HepG2 (cell line): ENCODE results near the gene SAPCD1. TPM values are rescaled to one million over a fixed set of nuclear protein-coding genes. Genes with fewer than 3 reads are reported as not detected.

Source experiments
- ATAC-seq: fragments of 200-7000 bp; cut with Tn5 transposase; 3 replicates; pipeline ENCODE4 v1.9.1; 2020; ENCODE audit warnings: mild to moderate bottlenecking, moderate library complexity
- BruUV-seq: library from RNA; stranded (reverse); fragments of 400-500 nt; replicated peaks from 2 replicates; lab custom pipeline; 2021; lab: Mats Ljungman, UMichigan
- CTCF ChIA-PET: fragments of 300-600 bp; formaldehyde crosslinking; extraction: SDS; loops from one replicate; lab custom pipeline; 2021; ENCODE audit warnings: low total read pairs, inconsistent platforms, low intra/inter-chr PET ratio; lab: Yijun Ruan, JAX
- POLR2A ChIA-PET: fragments of 350-600 bp; sonication (Branson Sonifier 250); formaldehyde crosslinking; loops from one replicate; lab custom pipeline; 2020; ENCODE audit warnings: antibody characterized with exemption, inconsistent platforms; lab: Yijun Ruan, JAX
- DNase-seq: peaks from one replicate; pipeline ENCODE4 v3.0.0-alpha.2; 2015; ENCODE audit warnings: low spot score
- FAIRE-seq: peaks from 3 replicates; lab custom pipeline; 2011; peaks lifted over from hg19 to GRCh38; lab: Jason Lieb, UNC
- H2AFZ ChIP-seq: one replicate; pipeline ENCODE4 v1.6.1; 2011; ENCODE audit warnings: low read length, inconsistent platforms
- H3K27ac ChIP-seq: fragments of 300-600 bp; 3 replicates; pipeline ENCODE4 v1.8.0; 2011; ENCODE audit warnings: mixed run types, mild to moderate bottlenecking, mixed read lengths, low read length, inconsistent platforms; ENCODE audit not compliant: insufficient read depth; ENCODE audit errors: extremely low read length
- H3K27me3 ChIP-seq, 2 experiments: fragments of 200-600 bp in 1 of 2; 2 replicates in 1 of 2; 3 replicates in 1 of 2; pipeline versions ENCODE4 v1.6.0 to v1.8.0; 2011; ENCODE audit warnings: low read length in 2 of 2, mild to moderate bottlenecking in 2 of 2, moderate library complexity in 2 of 2, inconsistent platforms in 1 of 2; ENCODE audit not compliant: insufficient read depth in 2 of 2, control insufficient read depth in 1 of 2
- H3K36me3 ChIP-seq, 2 experiments: fragments of 200-600 bp in 1 of 2; replicated peaks in 1 of 2; 2 replicates in 1 of 2; 3 replicates in 1 of 2; pipeline versions ENCODE4 v1.5.1 to v1.8.0; 2011; ENCODE audit warnings: low read length in 2 of 2, inconsistent platforms in 1 of 2; ENCODE audit not compliant: insufficient read depth in 2 of 2, control insufficient read depth in 1 of 2
- H3K4me1 ChIP-seq: 2 replicates; pipeline ENCODE4 v1.5.1; 2012; ENCODE audit warnings: low read length, inconsistent platforms; ENCODE audit not compliant: insufficient read depth
- H3K4me2 ChIP-seq: 2 replicates; pipeline ENCODE4 v1.6.0; 2011; ENCODE audit warnings: low read depth, low read length, inconsistent platforms
- H3K4me3 ChIP-seq, 3 experiments: fragments of 200-600 bp in 1 of 3; sonication (generic), shearing (Covaris generic) in 1 of 3; replicated peaks in 1 of 3; 2 replicates each; pipeline ENCODE4 v1.5.1; 2011 to 2016; ENCODE audit warnings: low read length in 3 of 3, inconsistent platforms in 2 of 3, low read depth in 2 of 3, mild to moderate bottlenecking in 2 of 3, control low read depth in 1 of 3, mixed read lengths in 1 of 3; ENCODE audit not compliant: insufficient read depth in 1 of 3
- H3K79me2 ChIP-seq: one replicate; pipeline ENCODE4 v1.6.1; 2011; ENCODE audit warnings: low read length, inconsistent platforms; ENCODE audit not compliant: insufficient read depth
- H3K9ac ChIP-seq: 2 replicates; pipeline ENCODE4 v1.6.0; 2011; ENCODE audit warnings: mild to moderate bottlenecking, low read depth, low read length, inconsistent platforms; ENCODE audit not compliant: insufficient read depth
- H3K9me3 ChIP-seq: 2 replicates; pipeline ENCODE4 v1.5.1; 2012; ENCODE audit warnings: mild to moderate bottlenecking, low read length
- H4K20me1 ChIP-seq: 2 replicates; pipeline ENCODE4 v1.6.0; 2011; ENCODE audit warnings: inconsistent platforms, mild to moderate bottlenecking, low read length, moderate library complexity; ENCODE audit not compliant: insufficient read depth
- NFYB ChIP-seq: sonication (generic); formaldehyde crosslinking; IDR thresholded peaks from 2 replicates; pipeline ENCODE4 v1.4.0; 2020; ENCODE audit warnings: missing genetic modification reagents
- NR2C2 ChIP-seq: sonication (generic); formaldehyde crosslinking; IDR thresholded peaks from 2 replicates; pipeline ENCODE4 v1.4.0; 2020; ENCODE audit warnings: missing genetic modification reagents, mild to moderate bottlenecking, moderate library complexity, borderline replicate concordance
- SALL2 ChIP-seq: sonication (generic); formaldehyde crosslinking; IDR thresholded peaks from 2 replicates; pipeline ENCODE4 v1.8.1; 2023; ENCODE audit warnings: mild to moderate bottlenecking, missing genetic modification reagents, inconsistent platforms
- SSRP1 ChIP-seq: IDR thresholded peaks from 2 replicates; pipeline ENCODE4 v1.6.1; 2016; ENCODE audit warnings: control low read depth
- TMF1 ChIP-seq: sonication (generic); formaldehyde crosslinking; IDR thresholded peaks from 2 replicates; pipeline ENCODE4 v1.8.1; 2022; ENCODE audit warnings: low read depth, missing genetic modification reagents
- ZNF552 ChIP-seq: sonication (generic); formaldehyde crosslinking; IDR thresholded peaks from 2 replicates; pipeline ENCODE4 v1.9.0; 2022; ENCODE audit warnings: missing genetic modification reagents, mild to moderate bottlenecking, borderline replicate concordance
- ZNF775 ChIP-seq: sonication (generic); formaldehyde crosslinking; IDR thresholded peaks from 2 replicates; pipeline ENCODE4 v1.4.0; 2020; ENCODE audit warnings: missing genetic modification reagents, mild to moderate bottlenecking, moderate library complexity, borderline replicate concordance
- ZSCAN12 ChIP-seq: sonication (generic); formaldehyde crosslinking; IDR thresholded peaks from 2 replicates; pipeline ENCODE4 v1.9.0; 2021; ENCODE audit warnings: mild to moderate bottlenecking, missing genetic modification reagents
- WGBS: methylation state at CpG from one replicate; pipeline ENCODE4 v1.1.6; 2017; ENCODE audit warnings: low lambda C conversion rate; 5-methylcytosine and 5-hydroxymethylcytosine counted together
- in situ Hi-C: cut with HindIII; loops from 2 replicates; pipeline ENCODE4 v1.10.0; 2017; ENCODE audit warnings: low pct_unique_long_range_greater_than_20kb; ENCODE audit not compliant: extremely low pct_ligation_motif_present
- intact Hi-C: fragments of 100-400 bp; cut with micrococcal nuclease; formaldehyde crosslinking; loops from one replicate; pipeline ENCODE4 v1.10.0; 2022; ENCODE audit not compliant: unreplicated experiment
- polyA plus RNA-seq, 8 experiments: library from polyadenylated mRNA; depleted of rRNA in 3 of 8; stranded (reverse) in 7 of 8; unstranded in 1 of 8; fragments of >200 nt; fragmentation: Illumina TruSeq in 4 of 8; extraction: Trizol in 4 of 8; gene quantifications; 2 replicates each; pipeline versions ENCODE4 v1.2.1 to v1.2.3, GENCODE V29; 2011 to 2016; ENCODE audit warnings: low read depth in 4 of 8, missing spikeins in 1 of 8, mixed read lengths in 1 of 8; ENCODE audit not compliant: insufficient read depth in 1 of 8
- total RNA-seq, 5 experiments: library from RNA; depleted of rRNA; stranded (reverse); fragments of >200 nt; fragmentation: Illumina TruSeq; extraction: Trizol; gene quantifications; 2 replicates each; pipeline ENCODE4 v1.2.3, GENCODE V29; 2016; ENCODE audit warnings: low read depth in 1 of 5
- TF ChIP-seq, protein P1 (sequence below): sonication (generic); formaldehyde crosslinking; IDR thresholded peaks from 2 replicates; pipeline ENCODE4 v1.5.0; 2020; ENCODE audit warnings: mild to moderate bottlenecking, missing genetic modification reagents, borderline replicate concordance
- TF ChIP-seq, protein P2 (sequence below): sonication (generic); formaldehyde crosslinking; IDR thresholded peaks from 2 replicates; pipeline ENCODE4 v1.4.0; 2020; ENCODE audit warnings: missing genetic modification reagents
- TF ChIP-seq, protein P3 (sequence below): sonication (generic); formaldehyde crosslinking; IDR thresholded peaks from 2 replicates; pipeline ENCODE4 v1.8.1; 2023; ENCODE audit warnings: mild to moderate bottlenecking, missing genetic modification reagents

Gene SAPCD1
- total and polyA plus RNA-seq, 2 of the 13 experiments (the other 11 are each of a cell fraction or from before 2014, with no cell fraction given), result 2.5 to 3.9 TPM

DNA sequence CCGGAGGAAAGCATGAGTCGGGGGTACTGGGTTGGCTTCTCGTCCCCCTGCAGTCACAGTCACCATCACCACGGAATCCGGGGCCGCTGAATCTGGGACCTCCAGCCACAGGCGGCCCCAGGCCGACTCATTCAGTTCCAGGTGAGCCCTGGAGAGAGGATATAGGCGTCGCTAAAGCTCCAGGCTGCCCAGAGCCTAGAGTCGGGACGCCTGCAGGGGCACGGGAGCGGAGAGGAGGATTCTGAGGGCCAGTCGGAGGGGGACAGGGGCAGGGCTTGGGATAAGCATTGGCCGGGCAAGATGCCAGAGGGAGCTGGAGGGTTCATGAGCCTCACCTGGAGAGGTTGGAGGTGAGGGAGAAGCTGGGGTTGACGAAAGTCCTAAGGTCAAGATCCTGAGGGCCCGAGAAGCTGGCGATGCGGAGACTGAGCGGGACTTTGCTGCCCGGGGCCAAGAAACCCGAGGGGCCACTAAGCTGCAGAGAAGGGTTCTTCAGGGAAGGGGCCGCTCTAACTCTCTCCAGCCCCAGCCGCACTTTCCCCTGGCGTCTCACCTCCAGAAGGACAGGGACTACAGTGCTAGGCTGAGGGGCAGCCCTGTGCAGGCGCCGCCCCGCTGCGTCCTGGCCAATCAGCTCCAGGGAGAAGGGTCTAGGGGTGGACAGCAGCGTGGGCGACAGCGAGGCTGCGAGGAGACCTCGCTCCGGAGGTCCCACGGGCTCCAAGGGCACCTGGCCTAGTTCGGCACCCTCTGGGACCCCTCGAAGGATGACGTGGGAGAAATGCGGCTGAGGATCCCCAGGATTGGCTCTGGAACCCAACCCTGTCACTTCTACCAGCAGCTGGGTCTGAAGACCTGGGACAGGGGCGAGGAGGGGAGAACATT lies 3.7 kb downstream of the SAPCD1 start:
- Histone ChIP-seq H3K36me3 (peaks cover 0 to 1% of the 10 kb centered on the region in 2 experiments; a peak in 1 of 5 replicates), H3K9ac (peak overlapping the region; percentile 66), H3K4me2 (peak overlapping the region; percentile 90), H3K4me1 (peaks cover 50% of the 10 kb centered on the region), H3K4me3 (peak overlapping the region; percentile 46 to 74 (median 56)), H3K79me2 (no peaks in the 10 kb centered on the region), H3K27ac (no peak overlapping the region), H4K20me1 (no peaks in the 10 kb centered on the region), H3K9me3 (no peaks in the 10 kb centered on the region), H3K27me3 (no peaks in the 10 kb centered on the region), H2AFZ (no peak overlapping the region)
- no TSS peak for BruUV-seq
- 21% methylated on average over 42 of the region's 42 CpGs for WGBS
- DNase-seq (peak; percentile 67), ATAC-seq (peak; percentile 95), FAIRE-seq (peak; percentile 84)
- in situ Hi-C loops (loop anchor here (5.0 kb wide), 2 partner anchors 34 to 84 kb away; partner anchors contain the start of gene LY6G5C), intact Hi-C loops (no loop called here)
- POLR2A ChIA-PET, result interaction anchor here (0.7 to 2.3 kb wide), 37 partner anchors 9 to 155 kb away, joined by 3 to 172 read pairs (median 5); partner anchors contain the start of genes ABHD16A, APOM, BAG6 and C6orf47
- CTCF ChIA-PET, result interaction anchor here (0.9 kb wide), 1 partner anchor 36 kb away, joined by 4 read pairs; no protein-coding TSS in a partner anchor
- TF ChIP-seq SALL2 (CRISPR knock-in tag) (peak; percentile 16; the same call in 1 of the 2 replicates), ZNF552 (CRISPR knock-in tag) (no peak), ZSCAN12 (no peak), SSRP1 (CRISPR knock-in tag) (no peak), ZNF775 (no peak), NFYB (CRISPR knock-in tag) (peak; percentile 71), NR2C2 (no peak), TMF1 (CRISPR knock-in tag) (no peak)
- TF ChIP-seq, protein P1, sequence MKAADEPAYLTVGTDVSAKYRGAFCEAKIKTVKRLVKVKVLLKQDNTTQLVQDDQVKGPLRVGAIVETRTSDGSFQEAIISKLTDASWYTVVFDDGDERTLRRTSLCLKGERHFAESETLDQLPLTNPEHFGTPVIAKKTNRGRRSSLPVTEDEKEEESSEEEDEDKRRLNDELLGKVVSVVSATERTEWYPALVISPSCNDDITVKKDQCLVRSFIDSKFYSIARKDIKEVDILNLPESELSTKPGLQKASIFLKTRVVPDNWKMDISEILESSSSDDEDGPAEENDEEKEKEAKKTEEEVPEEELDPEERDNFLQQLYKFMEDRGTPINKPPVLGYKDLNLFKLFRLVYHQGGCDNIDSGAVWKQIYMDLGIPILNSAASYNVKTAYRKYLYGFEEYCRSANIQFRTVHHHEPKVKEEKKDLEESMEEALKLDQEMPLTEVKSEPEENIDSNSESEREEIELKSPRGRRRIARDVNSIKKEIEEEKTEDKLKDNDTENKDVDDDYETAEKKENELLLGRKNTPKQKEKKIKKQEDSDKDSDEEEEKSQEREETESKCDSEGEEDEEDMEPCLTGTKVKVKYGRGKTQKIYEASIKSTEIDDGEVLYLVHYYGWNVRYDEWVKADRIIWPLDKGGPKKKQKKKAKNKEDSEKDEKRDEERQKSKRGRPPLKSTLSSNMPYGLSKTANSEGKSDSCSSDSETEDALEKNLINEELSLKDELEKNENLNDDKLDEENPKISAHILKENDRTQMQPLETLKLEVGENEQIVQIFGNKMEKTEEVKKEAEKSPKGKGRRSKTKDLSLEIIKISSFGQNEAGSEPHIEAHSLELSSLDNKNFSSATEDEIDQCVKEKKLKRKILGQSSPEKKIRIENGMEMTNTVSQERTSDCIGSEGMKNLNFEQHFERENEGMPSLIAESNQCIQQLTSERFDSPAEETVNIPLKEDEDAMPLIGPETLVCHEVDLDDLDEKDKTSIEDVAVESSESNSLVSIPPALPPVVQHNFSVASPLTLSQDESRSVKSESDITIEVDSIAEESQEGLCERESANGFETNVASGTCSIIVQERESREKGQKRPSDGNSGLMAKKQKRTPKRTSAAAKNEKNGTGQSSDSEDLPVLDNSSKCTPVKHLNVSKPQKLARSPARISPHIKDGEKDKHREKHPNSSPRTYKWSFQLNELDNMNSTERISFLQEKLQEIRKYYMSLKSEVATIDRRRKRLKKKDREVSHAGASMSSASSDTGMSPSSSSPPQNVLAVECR (CRISPR knock-in tag), result peak; percentile 59; the same call in 1 of the 2 replicates
- TF ChIP-seq, protein P2, sequence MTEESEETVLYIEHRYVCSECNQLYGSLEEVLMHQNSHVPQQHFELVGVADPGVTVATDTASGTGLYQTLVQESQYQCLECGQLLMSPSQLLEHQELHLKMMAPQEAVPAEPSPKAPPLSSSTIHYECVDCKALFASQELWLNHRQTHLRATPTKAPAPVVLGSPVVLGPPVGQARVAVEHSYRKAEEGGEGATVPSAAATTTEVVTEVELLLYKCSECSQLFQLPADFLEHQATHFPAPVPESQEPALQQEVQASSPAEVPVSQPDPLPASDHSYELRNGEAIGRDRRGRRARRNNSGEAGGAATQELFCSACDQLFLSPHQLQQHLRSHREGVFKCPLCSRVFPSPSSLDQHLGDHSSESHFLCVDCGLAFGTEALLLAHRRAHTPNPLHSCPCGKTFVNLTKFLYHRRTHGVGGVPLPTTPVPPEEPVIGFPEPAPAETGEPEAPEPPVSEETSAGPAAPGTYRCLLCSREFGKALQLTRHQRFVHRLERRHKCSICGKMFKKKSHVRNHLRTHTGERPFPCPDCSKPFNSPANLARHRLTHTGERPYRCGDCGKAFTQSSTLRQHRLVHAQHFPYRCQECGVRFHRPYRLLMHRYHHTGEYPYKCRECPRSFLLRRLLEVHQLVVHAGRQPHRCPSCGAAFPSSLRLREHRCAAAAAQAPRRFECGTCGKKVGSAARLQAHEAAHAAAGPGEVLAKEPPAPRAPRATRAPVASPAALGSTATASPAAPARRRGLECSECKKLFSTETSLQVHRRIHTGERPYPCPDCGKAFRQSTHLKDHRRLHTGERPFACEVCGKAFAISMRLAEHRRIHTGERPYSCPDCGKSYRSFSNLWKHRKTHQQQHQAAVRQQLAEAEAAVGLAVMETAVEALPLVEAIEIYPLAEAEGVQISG (CRISPR knock-in tag), result peak; percentile 39; the same call in 1 of the 2 replicates
- TF ChIP-seq, protein P3, sequence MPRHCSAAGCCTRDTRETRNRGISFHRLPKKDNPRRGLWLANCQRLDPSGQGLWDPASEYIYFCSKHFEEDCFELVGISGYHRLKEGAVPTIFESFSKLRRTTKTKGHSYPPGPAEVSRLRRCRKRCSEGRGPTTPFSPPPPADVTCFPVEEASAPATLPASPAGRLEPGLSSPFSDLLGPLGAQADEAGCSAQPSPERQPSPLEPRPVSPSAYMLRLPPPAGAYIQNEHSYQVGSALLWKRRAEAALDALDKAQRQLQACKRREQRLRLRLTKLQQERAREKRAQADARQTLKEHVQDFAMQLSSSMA, result 0 out of 2 replicates have a peak, but pooled peaks have one; percentile 58
